H1 (cell line): ENCODE measurements around the gene ZFYVE21. TPM values are rescaled to one million over a fixed set of nuclear protein-coding genes. Genes with fewer than 3 reads are reported as not detected.

Source experiments
- CTCF ChIA-PET: fragments of 300-600 bp; sonication (Branson Sonifier 250); formaldehyde crosslinking; loops from one replicate; lab custom pipeline; 2021; ENCODE audit not compliant: partially characterized antibody; lab: Charles Lee
- POLR2A ChIA-PET: fragments of 300-600 bp; sonication (Branson Sonifier 250); formaldehyde crosslinking; loops from one replicate; lab custom pipeline; 2021; ENCODE audit warnings: inconsistent platforms; ENCODE audit not compliant: partially characterized antibody; lab: Charles Lee
- DNase-seq, 2 experiments: peaks; one replicate each; pipeline versions ENCODE4 v3.0.0 to v3.0.0-alpha.2; 2010 to 2022; ENCODE audit warnings: low spot score in 2 of 2, low read depth in 1 of 2, mixed read lengths in 1 of 2
- FAIRE-seq: peaks from 2 replicates; lab custom pipeline; 2011; peaks lifted over from hg19 to GRCh38; lab: Jason Lieb, UNC
- H2AFZ ChIP-seq: 2 replicates; pipeline ENCODE4 v1.8.1; 2012; ENCODE audit warnings: low read length, inconsistent platforms
- H2AK5ac ChIP-seq: 2 replicates; pipeline ENCODE4 v1.6.1; 2013; ENCODE audit warnings: low read depth, low read length
- H2BK120ac ChIP-seq: replicated peaks from 2 replicates; pipeline ENCODE3; 2013; ENCODE audit warnings: low read depth, low read length, inconsistent platforms
- H2BK12ac ChIP-seq: 2 replicates; pipeline ENCODE4 v1.6.1; 2013; ENCODE audit warnings: low read depth, low read length
- H2BK15ac ChIP-seq: 2 replicates; pipeline ENCODE4 v1.6.1; 2013; ENCODE audit warnings: low read length
- H2BK20ac ChIP-seq: 2 replicates; pipeline ENCODE4 v1.6.1; 2013; ENCODE audit warnings: low read length
- H2BK5ac ChIP-seq: 2 replicates; pipeline ENCODE4 v1.6.1; 2013; ENCODE audit warnings: low read depth, low read length
- H3K14ac ChIP-seq: 2 replicates; pipeline ENCODE4 v1.6.1; 2013; ENCODE audit warnings: inconsistent platforms; ENCODE audit not compliant: insufficient read length
- H3K18ac ChIP-seq: 2 replicates; pipeline ENCODE4 v1.6.1; 2013; ENCODE audit warnings: low read length; ENCODE audit errors: extremely low read depth
- H3K23ac ChIP-seq: 2 replicates; pipeline ENCODE4 v1.6.1; 2013; ENCODE audit warnings: inconsistent platforms; ENCODE audit not compliant: insufficient read length
- H3K23me2 ChIP-seq: 2 replicates; pipeline ENCODE4 v1.6.1; 2013; ENCODE audit warnings: low read depth, low read length
- H3K27ac ChIP-seq: 2 replicates; pipeline ENCODE4 v1.6.1; 2011; ENCODE audit warnings: low read depth, low read length, inconsistent platforms
- H3K27me3 ChIP-seq, 4 experiments: replicated peaks in 1 of 4; 1 replicate in 1 of 4; 2 replicates in 3 of 4; pipeline versions ENCODE4 v1.6.1 to v1.8.1; 2011 to 2013; ENCODE audit warnings: low read length in 3 of 4, mild to moderate bottlenecking in 3 of 4, inconsistent platforms in 2 of 4, mixed read lengths in 2 of 4, moderate library complexity in 1 of 4; ENCODE audit not compliant: control insufficient read depth in 3 of 4, insufficient read depth in 3 of 4; ENCODE audit errors: extremely low read depth in 1 of 4
- H3K36me3 ChIP-seq, 4 experiments: 2 replicates each; pipeline versions ENCODE4 v1.6.1 to v1.8.1; 2011 to 2013; ENCODE audit warnings: mild to moderate bottlenecking in 4 of 4, low read length in 3 of 4, moderate library complexity in 2 of 4, control low read depth in 1 of 4, inconsistent platforms in 1 of 4; ENCODE audit not compliant: insufficient read depth in 4 of 4, control insufficient read depth in 2 of 4
- H3K4ac ChIP-seq: replicated peaks from 2 replicates; pipeline ENCODE3; 2013; ENCODE audit warnings: low read length, low read depth, mixed read lengths, inconsistent platforms; ENCODE audit not compliant: insufficient read length
- H3K4me1 ChIP-seq, 4 experiments: replicated peaks in 1 of 4; 1 replicate in 1 of 4; 2 replicates in 3 of 4; pipeline versions ENCODE4 v1.6.1 to v1.8.1; 2011 to 2013; ENCODE audit warnings: low read length in 3 of 4, inconsistent platforms in 2 of 4, mixed read lengths in 1 of 4; ENCODE audit not compliant: insufficient read depth in 4 of 4, control insufficient read depth in 3 of 4
- H3K4me2 ChIP-seq, 2 experiments: 2 replicates each; pipeline versions ENCODE4 v1.6.1 to v1.8.1; 2011 to 2013; ENCODE audit warnings: low read depth in 2 of 2, low read length in 2 of 2, control low read depth in 1 of 2, inconsistent platforms in 1 of 2, mild to moderate bottlenecking in 1 of 2; ENCODE audit not compliant: insufficient read depth in 1 of 2
- H3K4me3 ChIP-seq, 4 experiments: fragments of 200-600, 300-600 bp in 1 of 4; sonication (generic), shearing (Covaris generic), sonication (Bioruptor Twin) in 1 of 4; 2 replicates each; pipeline versions ENCODE4 v1.5.1 to v1.8.1; 2011 to 2016; ENCODE audit warnings: low read length in 4 of 4, low read depth in 3 of 4, control low read depth in 2 of 4, inconsistent platforms in 2 of 4, mild to moderate bottlenecking in 2 of 4, mixed read lengths in 1 of 4, moderate library complexity in 1 of 4; ENCODE audit not compliant: insufficient read depth in 2 of 4; ENCODE audit errors: extremely low read depth in 1 of 4
- H3K56ac ChIP-seq: replicated peaks from 2 replicates; pipeline ENCODE3; 2013; ENCODE audit warnings: low read depth, mild to moderate bottlenecking, mixed read lengths, low read length, inconsistent platforms; ENCODE audit not compliant: insufficient read length
- H3K79me1 ChIP-seq: 2 replicates; pipeline ENCODE4 v1.6.1; 2013; ENCODE audit warnings: low read depth, low read length, control low read depth
- H3K79me2 ChIP-seq, 2 experiments: 2 replicates each; pipeline versions ENCODE4 v1.6.1 to v1.8.1; 2012 to 2013; ENCODE audit warnings: low read length in 2 of 2, mild to moderate bottlenecking in 2 of 2, inconsistent platforms in 1 of 2; ENCODE audit not compliant: insufficient read depth in 2 of 2, control insufficient read depth in 1 of 2
- H3K9ac ChIP-seq, 4 experiments: replicated peaks in 1 of 4; 1 replicate in 1 of 4; 2 replicates in 3 of 4; pipeline versions ENCODE4 v1.6.1 to v1.8.1; 2011 to 2013; ENCODE audit warnings: low read depth in 3 of 4, low read length in 3 of 4, control low read depth in 2 of 4, mild to moderate bottlenecking in 2 of 4, moderate library complexity in 2 of 4, inconsistent platforms in 1 of 4; ENCODE audit errors: extremely low read depth in 1 of 4
- H3K9me3 ChIP-seq, 2 experiments: 2 replicates each; pipeline versions ENCODE4 v1.6.1 to v1.8.1; 2012 to 2013; ENCODE audit warnings: mild to moderate bottlenecking in 2 of 2, moderate library complexity in 2 of 2, control low read depth in 1 of 2, inconsistent platforms in 1 of 2, low read depth in 1 of 2, low read length in 1 of 2, mixed read lengths in 1 of 2; ENCODE audit not compliant: insufficient read depth in 2 of 2
- H4K20me1 ChIP-seq, 2 experiments: replicated peaks in 1 of 2; 2 replicates each; pipeline versions ENCODE3 to v1.8.1; 2011 to 2013; ENCODE audit warnings: inconsistent platforms in 2 of 2, low read length in 2 of 2, mild to moderate bottlenecking in 1 of 2; ENCODE audit not compliant: insufficient read depth in 2 of 2, control insufficient read depth in 1 of 2
- H4K5ac ChIP-seq: 2 replicates; pipeline ENCODE4 v1.6.1; 2013; ENCODE audit warnings: low read length, low read depth, mixed read lengths, inconsistent platforms; ENCODE audit not compliant: insufficient read length
- H4K8ac ChIP-seq: 2 replicates; pipeline ENCODE4 v1.8.0; 2013; ENCODE audit warnings: mild to moderate bottlenecking, moderate library complexity, low read length, inconsistent platforms; ENCODE audit not compliant: insufficient read depth; ENCODE audit errors: extremely low read depth
- H4K91ac ChIP-seq: replicated peaks from 2 replicates; pipeline ENCODE3; 2013; ENCODE audit warnings: low read length, mixed read lengths, inconsistent platforms; ENCODE audit not compliant: insufficient read length
- CBX5 ChIP-seq: fragments of 300-800, 300-1000 bp; sonication (generic); IDR thresholded peaks from 2 replicates; pipeline ENCODE4 v1.7.1; 2016; ENCODE audit warnings: antibody characterized with exemption, low read length, low read depth
- CHD1 ChIP-seq: IDR thresholded peaks from 2 replicates; pipeline ENCODE4 v1.6.1; 2012; ENCODE audit warnings: low read depth, low read length, improper control_type of control experiment
- CTCF ChIP-seq, 3 experiments: IDR thresholded peaks; 1 replicate in 2 of 3; 2 replicates in 1 of 3; pipeline versions ENCODE4 v1.5.1 to v1.6.1; 2011; ENCODE audit warnings: low read length in 3 of 3, mild to moderate bottlenecking in 3 of 3, inconsistent platforms in 2 of 3, low read depth in 1 of 3, moderate library complexity in 1 of 3; ENCODE audit not compliant: insufficient read depth in 1 of 3; ENCODE audit errors: control extremely low read depth in 1 of 3
- EZH2 ChIP-seq: fragments of 200-600 bp; sonication (generic); IDR thresholded peaks from 2 replicates; pipeline ENCODE4 v1.7.1; 2012; ENCODE audit warnings: low read depth, mild to moderate bottlenecking, moderate library complexity, low read length, inconsistent platforms; ENCODE audit not compliant: severe bottlenecking
- HDAC6 ChIP-seq: IDR thresholded peaks from one replicate; pipeline ENCODE4 v1.7.1; 2012; ENCODE audit warnings: low read depth, mild to moderate bottlenecking, inconsistent platforms, low read length, moderate library complexity
- NANOG ChIP-seq: IDR thresholded peaks from 2 replicates; pipeline ENCODE4 v1.6.1; 2011; ENCODE audit warnings: low read length, low read depth, mild to moderate bottlenecking, inconsistent platforms; ENCODE audit not compliant: insufficient read depth, poor library complexity, severe bottlenecking
- NRF1 ChIP-seq: IDR thresholded peaks from 2 replicates; pipeline ENCODE4 v1.6.1; 2011; ENCODE audit warnings: mild to moderate bottlenecking, low read depth, low read length, improper control_type of control experiment
- RXRA ChIP-seq: IDR thresholded peaks from 2 replicates; pipeline ENCODE4 v1.6.1; 2011; ENCODE audit warnings: low read depth, mild to moderate bottlenecking, low read length, moderate library complexity; ENCODE audit not compliant: insufficient read depth
- SAP30 ChIP-seq: fragments of 300-600 bp; sonication (generic); IDR thresholded peaks from 2 replicates; pipeline ENCODE4 v1.7.1; 2012; ENCODE audit warnings: low read length, moderate library complexity, mild to moderate bottlenecking, inconsistent platforms; ENCODE audit not compliant: insufficient read depth, insufficient replicate concordance
- SIX5 ChIP-seq: IDR thresholded peaks from 2 replicates; pipeline ENCODE4 v1.6.1; 2011; ENCODE audit warnings: mild to moderate bottlenecking, low read depth, low read length
- WGBS, 2 experiments: shearing (Covaris generic) in 1 of 2; methylation state at CpG; one replicate each; pipeline versions ENCODE4 v1.1.6 to v1.1.7; 2013 to 2015; ENCODE audit warnings: low lambda C conversion rate in 2 of 2, mixed read lengths in 2 of 2, inconsistent platforms in 1 of 2, low coverage in 1 of 2, missing lambda C conversion rate in 1 of 2; ENCODE audit not compliant: insufficient replicate concordance in 2 of 2, insufficient coverage in 1 of 2, insufficient read length in 1 of 2; ENCODE audit errors: extremely low coverage in 1 of 2, missing lambda C conversion rate in 1 of 2; 5-methylcytosine and 5-hydroxymethylcytosine counted together
- polyA plus RNA-seq, 7 experiments: library from polyadenylated mRNA; depleted of rRNA in 3 of 7; stranded (reverse) in 5 of 7; unstranded in 2 of 7; fragments of >200 nt in 5 of 7; fragments of 200-250 nt in 2 of 7; gene quantifications; 1 replicate in 5 of 7; 2 replicates in 1 of 7; 4 replicates in 1 of 7; pipeline versions ENCODE4 v1.2.1 to v1.2.3, GENCODE V29; 2011 to 2013; ENCODE audit warnings: missing spikeins in 2 of 7, mixed read lengths in 2 of 7
- total RNA-seq: library from RNA; stranded (reverse); fragmentation: NEBNext Ultra II Directional; extraction: Animal tissue kit (Norgen Biotek cat#: 25700); gene quantifications from 2 replicates; pipeline ENCODE4 v1.2.1, GENCODE V29; 2021
- TF ChIP-seq, protein P1 (sequence below): IDR thresholded peaks from 2 replicates; pipeline ENCODE4 v1.6.1; 2012; ENCODE audit warnings: inconsistent platforms

ZFYVE21 gene
- total and polyA plus RNA-seq, 2 of the 8 experiments (the other 6 are each of a cell fraction or from before 2014, with no cell fraction given) = 53.4 to 127 TPM

DNA sequence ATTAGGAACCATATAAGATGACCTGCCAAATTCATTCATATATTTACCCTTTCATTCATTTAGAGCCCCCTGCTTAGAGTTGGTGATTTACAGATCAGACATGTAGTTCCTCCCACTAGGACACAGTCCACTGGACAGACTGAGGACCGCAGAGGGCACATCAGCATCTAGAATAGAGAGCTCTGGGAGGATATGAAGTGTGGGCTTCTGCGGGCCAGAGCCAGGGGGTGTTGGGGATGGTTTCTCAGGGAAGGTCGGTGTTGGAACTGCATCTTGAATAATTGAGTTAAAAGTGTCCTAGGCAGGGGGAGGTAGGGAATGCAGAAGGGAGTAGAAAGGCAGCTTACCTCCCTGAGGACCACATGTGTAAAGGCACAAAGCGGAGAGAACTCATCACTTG is 43.7 kb upstream of the ZFYVE21 start:
- Histone ChIP-seq H2AK5ac (no peak overlapping the region), H2BK12ac (no peak overlapping the region), H3K4me1 (no peaks in the 10 kb centered on the region), H3K36me3 (peaks cover 44 to 79% (median 68%) of the 10 kb centered on the region in 4 experiments), H4K20me1 (peaks cover 4 to 5% of the 10 kb centered on the region in 2 experiments), H3K27ac (no peak overlapping the region), H3K79me1 (no peaks in the 10 kb centered on the region), H3K14ac (no peak overlapping the region), H4K91ac (no peak overlapping the region), H3K4me3 (no peak overlapping the region), H2BK120ac (no peak overlapping the region), H3K23me2 (no peaks in the 10 kb centered on the region), H3K4me2 (no peak overlapping the region), H3K79me2 (no peaks in the 10 kb centered on the region), H2AFZ (no peak overlapping the region), H4K5ac (no peak overlapping the region), H4K8ac (no peak overlapping the region), H3K23ac (no peak overlapping the region), H2BK5ac (no peak overlapping the region), H3K9ac (no peak overlapping the region), H3K9me3 (no peaks in the 10 kb centered on the region), H2BK20ac (no peak overlapping the region), H3K4ac (no peak overlapping the region), H3K56ac (no peak overlapping the region), H2BK15ac (no peak overlapping the region), H3K18ac (no peak overlapping the region), H3K27me3 (no peaks in the 10 kb centered on the region)
- FAIRE-seq = no peak
- POLR2A ChIA-PET = interaction anchor here (0.7 to 1.2 kb wide), 2 partner anchors 11 to 111 kb away, joined by 3 read pairs; no protein-coding TSS in a partner anchor
- 99% methylated on average over 4 of the region's 4 CpGs; no CpG with 5 or more reads in 1 of the 2 experiments for WGBS, 2 experiments
- DNase-seq = no peak
- CTCF ChIA-PET = interaction anchor here (0.6 to 0.9 kb wide), 2 partner anchors 9 to 100 kb away, joined by 3 to 4 read pairs; no protein-coding TSS in a partner anchor
- TF ChIP-seq SIX5 (no peak), SAP30 (no peak), NANOG (no peak), CTCF (IDR thresholded peaks at IDR 0.05; ENCODE audit: control extremely low read depth in 1 of 3, insufficient read depth in 1 of 3, low read depth in 1 of 3, low read length in 3 of 3) (no peak), RXRA (no peak), EZH2 (no peak), CBX5 (no peak), HDAC6 (no peak), CHD1 (no peak), NRF1 (no peak)
- TF ChIP-seq, protein P1, sequence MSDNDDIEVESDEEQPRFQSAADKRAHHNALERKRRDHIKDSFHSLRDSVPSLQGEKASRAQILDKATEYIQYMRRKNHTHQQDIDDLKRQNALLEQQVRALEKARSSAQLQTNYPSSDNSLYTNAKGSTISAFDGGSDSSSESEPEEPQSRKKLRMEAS = no peak
